WTC11 (cell line): ENCODE results near the gene CD160.

Experiments
- ATF3 ChIP-seq: sonication (generic); formaldehyde crosslinking; conservative IDR thresholded peaks from 2 replicates; pipeline ENCODE4 v1.8.1; 2022; ENCODE audit warnings: mild to moderate bottlenecking, missing genetic modification reagents
- CTCF ChIP-seq: fragments of 200-600 bp; IDR thresholded peaks from 2 replicates; pipeline ENCODE4 v1.8.0; 2022; ENCODE audit warnings: antibody characterized with exemption
- ELF4 ChIP-seq: sonication (generic); formaldehyde crosslinking; IDR thresholded peaks from 2 replicates; pipeline ENCODE4 v1.8.1; 2022; ENCODE audit warnings: low read depth, mild to moderate bottlenecking, moderate library complexity, missing genetic modification reagents
- SP1 ChIP-seq: sonication (generic); formaldehyde crosslinking; conservative IDR thresholded peaks from 2 replicates; pipeline ENCODE4 v1.8.1; 2022; ENCODE audit warnings: missing genetic modification reagents
- STAT6 ChIP-seq: sonication (generic); formaldehyde crosslinking; conservative IDR thresholded peaks from 2 replicates; pipeline ENCODE4 v1.8.1; 2023; ENCODE audit warnings: mild to moderate bottlenecking, low read depth, missing genetic modification reagents, moderate library complexity
- USF2 ChIP-seq: sonication (generic); formaldehyde crosslinking; IDR thresholded peaks from 2 replicates; pipeline ENCODE4 v1.8.1; 2023; ENCODE audit warnings: mild to moderate bottlenecking, missing genetic modification reagents, moderate library complexity
- ZNF232 ChIP-seq: sonication (generic); formaldehyde crosslinking; IDR thresholded peaks from 2 replicates; pipeline ENCODE4 v1.8.0; 2022; ENCODE audit warnings: mild to moderate bottlenecking, missing genetic modification reagents

- no peak for TF ChIP-seq SP1 (CRISPR knock-in tag)
- TF ChIP-seq ELF4 (CRISPR knock-in tag), result no peak
- no peak for TF ChIP-seq ATF3 (CRISPR knock-in tag)
- no peak for TF ChIP-seq USF2 (CRISPR knock-in tag)
- TF ChIP-seq CTCF, result no peak
- no peak for TF ChIP-seq STAT6 (CRISPR knock-in tag)
- no peak for TF ChIP-seq ZNF232 (CRISPR knock-in tag)
Observed at GRCh38 chr1:145692785-145693443, 26.4 kb upstream of the CD160 start.
